Aorta (tissue), 5 donors: ENCODE results near the gene MACROD2. TPM values are rescaled to one million over a fixed set of nuclear protein-coding genes. Genes with fewer than 3 reads are reported as not detected.

Experiments used
- ATAC-seq: fragments of 200-7000 bp; cut with Tn5 transposase; one replicate; pipeline ENCODE4 v1.9.1; 2022; ENCODE audit warnings: moderate library complexity; ENCODE audit not compliant: low FRiP score
- DNase-seq, 2 donors: peaks; one replicate each; pipeline ENCODE4 v3.0.0-alpha.2; 2020
- H3K27ac ChIP-seq, 2 donors: one replicate each; pipeline ENCODE4 v1.5.1; 2013; ENCODE audit warnings: low read length in 2 of 2, mild to moderate bottlenecking in 2 of 2, moderate library complexity in 2 of 2, control low read depth in 1 of 2, inconsistent platforms in 1 of 2, low read depth in 1 of 2
- H3K27me3 ChIP-seq, 2 donors: one replicate each; pipeline ENCODE4 v1.6.1; 2013; ENCODE audit warnings: control low read depth in 1 of 2, low read length in 1 of 2, mild to moderate bottlenecking in 1 of 2, moderate library complexity in 1 of 2; ENCODE audit not compliant: insufficient read depth in 2 of 2, control insufficient read depth in 1 of 2
- H3K36me3 ChIP-seq, 2 donors: one replicate each; pipeline ENCODE4 v1.6.1; 2013; ENCODE audit warnings: control low read depth in 1 of 2, low read length in 1 of 2, mild to moderate bottlenecking in 1 of 2; ENCODE audit not compliant: insufficient read depth in 2 of 2, control insufficient read depth in 1 of 2
- H3K4me1 ChIP-seq, 2 donors: one replicate each; pipeline ENCODE4 v1.6.1; 2013; ENCODE audit warnings: low read length in 2 of 2, control low read depth in 1 of 2, mild to moderate bottlenecking in 1 of 2, moderate library complexity in 1 of 2; ENCODE audit not compliant: insufficient read depth in 2 of 2, control insufficient read depth in 1 of 2
- H3K4me3 ChIP-seq, 2 donors: one replicate each; pipeline ENCODE4 v1.5.1; 2013; ENCODE audit warnings: low read length in 2 of 2, control low read depth in 1 of 2, mild to moderate bottlenecking in 1 of 2
- H3K9me3 ChIP-seq: one replicate; pipeline ENCODE4 v1.6.1; 2013; ENCODE audit warnings: mild to moderate bottlenecking, low read length; ENCODE audit not compliant: control insufficient read depth
- WGBS, 2 donors: extraction: QIAGEN DNeasy Blood & Tissue Kit; methylation state at CpG; one replicate each; pipeline ENCODE4 v1.1.7; 2013; 5-methylcytosine and 5-hydroxymethylcytosine counted together
- intact Hi-C, 2 donors: fragments of 100-400 bp; cut with DNase I; formaldehyde crosslinking; loops; one replicate each; pipeline versions ENCODE4 v1.14.2 to v1.15.0; 2022
- polyA plus RNA-seq, 2 donors: library from polyadenylated mRNA; stranded (reverse); fragments of 200-250 nt; gene quantifications; one replicate each; pipeline ENCODE4 v1.2.3, GENCODE V29; 2013
- total RNA-seq, 2 donors: library from RNA; stranded (reverse); fragmentation: NEBNext Ultra II Directional; extraction: Animal tissue kit (Norgen Biotek cat#: 25700); gene quantifications; one replicate each; pipeline ENCODE4 v1.2.1, GENCODE V29; 2021
- donor health status: healthy with polysubstance abuse.
- donor health status: Bipolar disorder and iron deficiency.
- donor health status: DM: no; HTN: no; CAD: no.
- donor health status: DM: no; HTN: no; CAD: no.
- donor health status: DM: yes; HTN: yes; CAD: no.

The MACROD2 gene
- total and polyA plus RNA-seq, 4 donors, result 0.90 to 11.2 (median 4.8) TPM

DNA sequence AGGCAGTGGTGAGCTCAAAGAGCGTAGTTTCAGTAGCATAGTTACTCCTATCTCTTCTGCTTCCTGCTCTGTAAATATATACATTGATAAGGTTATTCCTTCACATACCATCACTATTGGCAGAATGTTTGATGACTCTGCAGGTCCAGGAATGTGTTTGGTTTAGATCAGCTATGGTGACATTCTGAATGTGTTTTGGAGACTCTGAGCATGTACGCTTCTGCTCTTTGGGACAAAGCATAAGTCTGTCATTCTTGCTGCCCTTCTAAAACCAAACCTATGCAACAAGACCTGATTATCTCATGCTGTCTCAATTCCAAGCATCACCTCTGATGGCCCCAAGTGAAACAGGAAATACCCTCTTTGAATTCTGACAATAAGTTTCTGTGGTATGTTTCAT, 1503.6 kb downstream of the MACROD2 start:
- H3K4me1 ChIP-seq, result no peaks in the 10 kb centered on the region
- ATAC-seq (no peak), DNase-seq (no peak)
- peaks cover 1% of the 10 kb centered on the region for H3K9me3 ChIP-seq
- H3K4me3 ChIP-seq, result no peak overlapping the region
- H3K27me3 ChIP-seq, result peaks cover 0 to 1% of the 10 kb centered on the region in 2 donors
- H3K36me3 ChIP-seq, result no peaks in the 10 kb centered on the region
- H3K27ac ChIP-seq, result no peak overlapping the region
- intact Hi-C loops, result no loop called here
- 88 to 93% methylated on average over 2 of the region's 2 CpGs for WGBS, 2 donors

DNA sequence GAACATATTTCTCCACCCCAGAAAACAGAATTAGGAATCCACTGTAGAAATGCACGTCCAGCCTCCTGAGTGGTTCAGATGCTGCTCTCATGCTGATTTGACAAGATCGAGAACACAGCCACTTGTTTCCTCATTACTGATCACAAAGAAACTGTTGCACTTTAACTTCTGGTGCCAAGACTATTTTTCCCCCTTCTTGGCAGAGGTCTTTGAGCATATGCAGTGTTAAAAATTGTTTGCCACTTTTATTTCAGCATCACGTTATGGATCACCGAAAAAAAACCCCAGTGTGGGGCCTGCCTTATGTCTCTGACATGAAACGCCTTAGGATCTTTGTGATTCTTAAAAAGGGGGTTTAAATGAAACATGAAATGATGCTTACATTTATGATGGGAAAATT, 1511.0 kb downstream of the MACROD2 start:
- intact Hi-C loops, result no loop called here
- ATAC-seq (no peak), DNase-seq (no peak)
- 74 to 75% methylated on average over 5 of the region's 5 CpGs for WGBS, 2 donors
- Histone ChIP-seq H3K36me3 (no peaks in the 10 kb centered on the region), H3K27me3 (peaks cover 0 to 2% of the 10 kb centered on the region in 2 donors), H3K4me1 (no peaks in the 10 kb centered on the region), H3K9me3 (no peaks in the 10 kb centered on the region), H3K27ac (no peak overlapping the region), H3K4me3 (no peak overlapping the region)

DNA sequence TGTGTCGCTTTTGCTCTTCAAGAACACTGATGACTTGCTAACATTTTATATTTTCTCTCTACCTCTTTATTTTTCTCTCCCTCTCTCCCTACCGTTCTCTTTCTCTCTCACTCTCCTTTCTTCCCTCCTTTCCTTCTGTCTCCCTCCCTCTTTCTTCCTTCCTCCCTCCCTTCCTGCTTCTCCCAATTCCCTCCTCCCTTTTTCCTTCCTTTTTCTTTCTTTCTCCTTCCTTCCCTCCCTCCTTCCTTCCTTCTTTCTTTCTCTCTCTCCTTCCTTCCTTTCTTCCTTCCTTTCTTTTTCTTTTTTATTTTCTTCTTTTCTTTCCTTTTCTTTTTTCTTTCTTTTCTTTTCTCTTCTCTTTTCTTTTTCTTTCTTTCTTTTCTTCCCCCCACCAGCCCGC, 1511.8 kb downstream of the MACROD2 start:
- H3K4me1 ChIP-seq, result no peaks in the 10 kb centered on the region
- H3K27ac ChIP-seq, result no peak overlapping the region
- intact Hi-C loops, result no loop called here
- peaks cover 0 to 2% of the 10 kb centered on the region in 2 donors for H3K27me3 ChIP-seq
- 93% methylated on average over 3 of the region's 3 CpGs for WGBS, 2 donors
- no peaks in the 10 kb centered on the region for H3K36me3 ChIP-seq
- ATAC-seq, result no peak
- DNase-seq, result no peak
- H3K4me3 ChIP-seq, result no peak overlapping the region
- H3K9me3 ChIP-seq, result no peaks in the 10 kb centered on the region

DNA sequence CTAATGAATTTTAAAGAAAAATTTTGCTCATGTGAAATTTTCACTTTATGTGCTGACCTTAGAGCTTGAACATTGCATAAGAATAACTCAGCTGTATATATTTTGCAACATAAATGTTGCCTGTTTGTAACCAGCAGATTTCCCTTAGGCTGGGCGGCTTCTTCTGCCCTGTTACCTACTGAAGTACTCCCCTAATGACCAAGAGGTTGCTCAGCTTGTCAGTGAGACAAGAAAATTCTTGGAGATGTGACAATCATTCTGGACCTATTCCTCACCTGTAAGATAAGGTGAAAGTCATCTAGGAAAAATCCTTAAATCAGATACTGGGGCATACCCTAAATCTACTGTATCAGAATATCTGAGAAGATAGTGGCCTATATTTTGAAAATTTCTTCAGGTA, 1516.2 kb downstream of the MACROD2 start:
- no peak overlapping the region for H3K4me3 ChIP-seq
- no peaks in the 10 kb centered on the region for H3K36me3 ChIP-seq
- no peak for ATAC-seq
- 99 to 100% methylated on average over 1 of the region's 1 CpG for WGBS, 2 donors
- intact Hi-C loops, result no loop called here
- H3K4me1 ChIP-seq, result no peaks in the 10 kb centered on the region
- peaks cover 0 to 2% of the 10 kb centered on the region in 2 donors for H3K27me3 ChIP-seq
- H3K9me3 ChIP-seq, result no peaks in the 10 kb centered on the region
- DNase-seq, result no peak
- no peak overlapping the region for H3K27ac ChIP-seq

DNA sequence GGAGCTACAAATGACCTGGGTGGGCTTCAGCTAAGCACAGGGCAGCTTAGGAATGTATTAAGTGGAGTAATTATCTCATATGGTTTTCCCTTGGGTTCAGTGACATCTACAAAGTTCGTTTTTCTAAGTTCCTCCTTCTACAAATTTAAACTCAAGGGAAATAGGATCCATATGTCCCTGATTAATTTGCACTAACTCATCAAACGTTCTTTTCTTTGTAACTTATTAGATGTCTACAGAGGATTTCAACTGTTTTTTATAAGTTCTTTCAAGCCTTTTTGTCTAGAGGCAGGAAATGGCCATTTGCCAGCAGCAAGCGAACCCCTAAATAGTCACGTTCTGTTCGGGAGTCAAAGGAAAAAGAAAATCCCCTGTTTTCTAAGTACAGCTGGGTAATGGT, 1517.6 kb downstream of the MACROD2 start:
- no peak for DNase-seq
- H3K27me3 ChIP-seq, result peaks cover 0 to 2% of the 10 kb centered on the region in 2 donors
- intact Hi-C loops, result no loop called here
- WGBS, 2 donors, result 45 to 52% methylated on average over 5 of the region's 5 CpGs
- no peaks in the 10 kb centered on the region for H3K4me1 ChIP-seq
- H3K4me3 ChIP-seq, result no peak overlapping the region
- no peak for ATAC-seq
- H3K36me3 ChIP-seq, result no peaks in the 10 kb centered on the region
- no peak overlapping the region for H3K27ac ChIP-seq
- no peaks in the 10 kb centered on the region for H3K9me3 ChIP-seq

DNA sequence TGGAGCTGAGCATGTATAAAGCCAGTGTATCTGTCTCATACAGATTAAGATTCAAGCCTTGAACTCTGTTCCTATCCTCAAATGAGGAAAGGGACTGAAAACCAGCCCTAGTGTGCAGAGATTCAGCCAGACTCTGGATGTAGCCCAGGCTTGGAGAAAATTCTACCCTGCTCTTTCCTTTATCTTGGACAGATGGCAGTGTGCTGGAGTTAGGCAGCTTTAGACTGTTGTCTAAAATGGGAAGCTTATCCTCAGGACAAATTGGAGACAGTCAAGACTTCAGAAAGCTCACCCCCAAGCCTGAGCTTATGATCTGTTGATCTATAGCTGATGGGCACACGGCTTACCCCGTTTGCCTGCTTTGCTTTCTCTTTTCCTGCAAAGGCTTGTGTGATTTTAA, 1520.4 kb downstream of the MACROD2 start:
- Histone ChIP-seq H3K9me3 (no peaks in the 10 kb centered on the region), H3K27ac (no peak overlapping the region), H3K4me3 (no peak overlapping the region), H3K27me3 (no peaks in the 10 kb centered on the region), H3K36me3 (no peaks in the 10 kb centered on the region), H3K4me1 (no peaks in the 10 kb centered on the region)
- 39% methylated on average over 2 of the region's 2 CpGs for WGBS, 2 donors
- ATAC-seq (no peak), DNase-seq (no peak)
- intact Hi-C loops, result no loop called here

DNA sequence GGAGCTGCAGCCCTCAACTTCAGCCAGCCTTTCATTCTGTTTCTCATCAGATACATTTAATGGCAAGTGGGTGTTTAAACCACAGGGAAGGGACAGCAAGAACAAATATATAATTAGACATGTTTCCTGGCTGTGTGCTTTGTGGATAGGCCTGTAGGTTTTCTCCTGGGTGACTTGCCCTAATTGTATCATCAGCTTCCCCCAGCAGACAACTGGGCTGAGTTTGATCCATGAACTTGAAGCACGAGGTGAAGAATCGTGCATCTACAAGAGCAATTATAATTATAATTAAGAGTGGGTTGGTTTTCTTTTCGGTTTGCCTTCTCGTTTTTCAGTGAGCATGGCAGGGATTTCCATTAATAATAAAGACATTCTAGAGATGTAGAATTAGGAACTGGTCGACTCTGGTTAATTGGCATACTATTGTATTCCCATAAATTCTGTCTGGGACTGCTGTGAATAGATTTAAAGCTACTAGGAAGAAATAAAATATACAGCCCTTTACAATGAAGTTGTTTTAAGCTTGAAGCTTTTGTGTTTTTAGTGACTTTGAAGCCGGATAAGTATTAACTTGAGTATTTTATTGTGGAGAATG, 1525.7 kb downstream of the MACROD2 start:
- H3K4me3 ChIP-seq, result no peak overlapping the region
- H3K36me3 ChIP-seq, result no peaks in the 10 kb centered on the region
- H3K9me3 ChIP-seq, result no peaks in the 10 kb centered on the region
- ATAC-seq, result no peak
- intact Hi-C loops, result no loop called here
- no peak overlapping the region for H3K27ac ChIP-seq
- H3K27me3 ChIP-seq, result no peaks in the 10 kb centered on the region
- WGBS, 2 donors, result 89 to 91% methylated on average over 6 of the region's 6 CpGs
- no peaks in the 10 kb centered on the region for H3K4me1 ChIP-seq
- no peak for DNase-seq

DNA sequence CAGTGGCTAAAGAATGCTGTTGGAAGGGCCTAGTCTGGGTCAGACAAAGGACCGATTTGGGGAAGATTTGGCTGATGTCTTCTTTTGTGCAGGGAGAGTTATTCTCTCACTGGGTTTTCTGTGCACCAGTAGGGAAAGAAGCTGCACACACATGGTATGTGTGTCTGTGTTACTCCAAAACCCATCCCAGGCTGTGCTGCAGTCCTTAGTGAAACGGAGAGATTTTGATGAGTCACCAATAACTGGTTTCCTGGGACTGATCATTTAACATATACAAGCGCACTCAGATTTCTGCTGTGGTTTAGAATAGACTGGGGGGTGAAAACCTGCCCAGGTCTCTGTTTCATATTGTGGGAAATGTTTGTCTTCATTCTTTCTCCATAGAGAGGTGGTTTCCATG, 1528.1 kb downstream of the MACROD2 start:
- intact Hi-C loops, result no loop called here
- Histone ChIP-seq H3K36me3 (no peaks in the 10 kb centered on the region), H3K4me1 (no peaks in the 10 kb centered on the region), H3K27ac (no peak overlapping the region), H3K27me3 (no peaks in the 10 kb centered on the region), H3K9me3 (no peaks in the 10 kb centered on the region), H3K4me3 (no peak overlapping the region)
- WGBS, 2 donors, result 93 to 96% methylated on average over 3 of the region's 3 CpGs
- DNase-seq (no peak), ATAC-seq (no peak)

DNA sequence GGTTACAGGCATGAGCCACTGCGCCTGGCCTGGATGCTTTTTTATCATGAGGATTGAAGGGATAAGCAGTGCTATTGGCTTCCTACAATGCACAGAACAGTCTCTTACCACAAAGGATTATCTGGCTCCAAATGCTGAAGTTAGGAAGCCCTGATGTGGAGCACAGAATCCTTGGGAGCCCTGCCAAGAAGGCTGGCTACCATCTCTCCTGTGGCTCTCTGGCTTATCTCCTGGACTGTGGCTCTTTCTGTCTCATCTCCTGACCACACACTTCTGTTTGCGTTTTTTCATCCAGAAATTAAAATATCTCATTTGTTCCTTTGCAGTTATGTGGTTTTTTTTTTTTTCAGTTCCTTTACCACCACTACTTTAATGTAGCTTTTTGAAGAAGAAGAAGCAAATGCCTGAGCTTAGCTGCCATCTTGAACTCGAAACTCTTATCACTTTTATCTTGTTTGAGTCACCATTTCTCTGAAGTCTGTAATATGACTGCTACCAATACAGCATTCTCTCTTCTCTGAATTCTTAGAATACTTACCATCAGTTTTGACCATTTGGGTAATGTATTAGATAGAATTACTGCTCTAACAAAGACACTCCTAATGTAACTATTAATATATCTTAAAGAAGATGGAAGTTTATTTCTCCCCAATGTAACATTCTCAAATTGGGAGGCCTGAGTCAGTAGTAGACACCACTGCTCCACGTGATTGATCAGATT, 1533.2 kb downstream of the MACROD2 start:
- no peaks in the 10 kb centered on the region for H3K4me1 ChIP-seq
- DNase-seq (no peak), ATAC-seq (no peak)
- intact Hi-C loops, result no loop called here
- H3K4me3 ChIP-seq, result no peak overlapping the region
- H3K27ac ChIP-seq, result no peak overlapping the region
- 85 to 91% methylated on average over 4 of the region's 4 CpGs for WGBS, 2 donors
- H3K27me3 ChIP-seq, result no peaks in the 10 kb centered on the region
- H3K36me3 ChIP-seq, result no peaks in the 10 kb centered on the region
- no peaks in the 10 kb centered on the region for H3K9me3 ChIP-seq
